RWPE2 (cell line): Measurements from ENCODE around the gene HOXC4.

Experiments used
- ATAC-seq: fragments of 200-7000 bp; cut with Tn5 transposase; 3 replicates; pipeline ENCODE4 v1.9.1; 2021; ENCODE audit warnings: low read depth
- DNase-seq: peaks from one replicate; pipeline ENCODE4 v3.0.0-alpha.2; 2020; ENCODE audit warnings: low spot score
- H3K27ac ChIP-seq: fragments of 450-650 bp; 2 replicates; pipeline ENCODE4 v1.5.1; 2017; ENCODE audit warnings: mild to moderate bottlenecking; ENCODE audit not compliant: poor library complexity, severe bottlenecking
- H3K27me3 ChIP-seq: fragments of 250-450 bp; sonication (Bioruptor Pico); 2 replicates; pipeline ENCODE4 v1.5.1; 2021; ENCODE audit warnings: mild to moderate bottlenecking, moderate library complexity; ENCODE audit not compliant: insufficient read depth, poor library complexity, severe bottlenecking
- H3K36me3 ChIP-seq: fragments of 250-450 bp; sonication (Bioruptor Pico); 2 replicates; pipeline ENCODE4 v1.5.1; 2020; ENCODE audit warnings: low read depth, mild to moderate bottlenecking, moderate library complexity
- H3K4me1 ChIP-seq: fragments of 250-450 bp; sonication (Bioruptor Pico); 2 replicates; pipeline ENCODE4 v1.5.1; 2021; ENCODE audit warnings: mild to moderate bottlenecking, moderate library complexity; ENCODE audit not compliant: insufficient read depth, poor library complexity, severe bottlenecking
- H3K4me3 ChIP-seq: fragments of 250-450 bp; sonication (Bioruptor Pico); 2 replicates; pipeline ENCODE4 v1.5.1; 2021; ENCODE audit warnings: mild to moderate bottlenecking, moderate library complexity; ENCODE audit not compliant: severe bottlenecking
- H3K9me3 ChIP-seq: fragments of 250-450 bp; sonication (Bioruptor Pico); 2 replicates; pipeline ENCODE4 v1.5.1; 2021; ENCODE audit warnings: mild to moderate bottlenecking, moderate library complexity; ENCODE audit not compliant: severe bottlenecking
- CTCF ChIP-seq: fragments of 450-650 bp; IDR thresholded peaks from one replicate; pipeline ENCODE4 v1.5.1; 2017; ENCODE audit warnings: mild to moderate bottlenecking, moderate library complexity; ENCODE audit not compliant: poor library complexity, severe bottlenecking

The HOXC4 gene

DNA sequence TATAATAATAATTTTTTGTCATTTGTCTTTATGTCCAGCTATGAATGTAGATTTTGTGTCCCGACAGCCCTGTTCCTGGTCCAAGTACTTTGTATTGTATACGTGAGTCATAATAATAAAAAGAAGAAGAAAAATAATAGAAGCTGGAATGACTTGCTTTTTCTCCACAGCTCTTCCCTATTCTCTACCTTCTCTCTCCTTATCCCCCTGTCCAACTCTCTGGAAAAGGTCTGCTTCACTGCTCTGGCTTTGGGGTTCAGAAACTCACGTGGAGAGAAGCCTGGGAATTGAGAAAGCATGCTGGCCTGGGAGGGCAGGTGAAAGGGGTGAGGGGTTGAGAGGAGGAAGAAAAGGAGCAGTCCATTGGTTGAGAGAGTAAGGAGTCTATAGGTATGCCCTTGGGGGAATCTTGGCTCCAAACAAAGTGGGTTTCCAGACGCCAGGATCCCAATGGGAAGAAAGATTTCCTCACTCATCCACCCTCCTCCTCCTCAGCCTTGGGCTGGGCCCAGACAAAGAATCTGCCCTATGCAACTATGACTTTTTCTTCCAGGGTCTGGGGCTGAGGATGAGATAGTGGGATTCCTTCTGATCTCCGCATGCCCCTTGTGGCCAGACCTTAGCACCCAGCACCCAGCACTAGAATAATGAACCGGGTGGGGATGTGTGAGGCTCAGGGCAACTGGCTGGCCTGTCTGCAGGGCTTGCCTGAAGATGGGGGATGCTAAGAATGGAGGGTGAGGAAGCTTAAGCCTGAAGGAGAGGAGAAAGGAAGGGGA is 40.8 kb upstream of the HOXC4 start:
- Histone ChIP-seq H3K27ac (no peak overlapping the region), H3K9me3 (no peaks in the 10 kb centered on the region), H3K27me3 (peaks cover 91% of the 10 kb centered on the region), H3K4me3 (no peak overlapping the region), H3K36me3 (no peaks in the 10 kb centered on the region), H3K4me1 (no peaks in the 10 kb centered on the region)
- DNase-seq: no peak
- ATAC-seq: no peak
- TF ChIP-seq CTCF: no peak

DNA sequence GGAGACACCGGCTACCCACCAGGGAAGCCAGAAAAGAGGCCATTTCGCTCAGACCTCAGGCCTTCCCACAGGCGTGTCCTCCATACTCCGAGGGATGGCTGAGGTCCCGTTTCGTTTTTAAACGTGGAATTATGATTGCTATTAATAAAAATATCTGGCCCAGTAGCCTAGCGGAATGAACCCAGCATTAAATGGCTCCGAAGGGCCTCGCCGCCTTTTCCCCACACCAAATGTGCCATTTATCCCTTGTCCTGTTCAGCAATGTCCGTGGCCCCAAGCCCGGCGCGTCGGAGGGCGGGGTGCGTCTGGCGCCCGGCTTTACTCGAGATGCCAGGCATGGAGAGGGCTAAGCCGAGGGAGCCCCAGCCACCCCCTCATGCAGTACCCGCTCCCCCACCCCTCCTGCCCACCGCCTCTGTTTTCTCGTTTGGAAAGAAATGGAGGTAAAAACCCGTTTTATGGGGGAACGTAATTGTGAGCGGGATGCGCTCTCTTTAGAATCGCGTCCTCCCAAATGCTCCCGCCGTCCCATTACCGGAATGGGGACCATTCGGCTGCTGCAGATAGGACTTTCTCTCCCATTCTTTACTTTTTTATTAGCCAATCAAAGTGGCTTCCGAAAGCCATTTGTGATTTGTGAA is 39.1 kb upstream of the HOXC4 start:
- H3K27ac ChIP-seq: no peak overlapping the region
- ATAC-seq (no peak), DNase-seq (no peak)
- peak overlapping the region; percentile 11 for H3K4me3 ChIP-seq
- no peaks in the 10 kb centered on the region for H3K4me1 ChIP-seq
- no peaks in the 10 kb centered on the region for H3K36me3 ChIP-seq
- H3K27me3 ChIP-seq: peaks cover 82% of the 10 kb centered on the region
- TF ChIP-seq CTCF: no peak
- no peaks in the 10 kb centered on the region for H3K9me3 ChIP-seq

DNA sequence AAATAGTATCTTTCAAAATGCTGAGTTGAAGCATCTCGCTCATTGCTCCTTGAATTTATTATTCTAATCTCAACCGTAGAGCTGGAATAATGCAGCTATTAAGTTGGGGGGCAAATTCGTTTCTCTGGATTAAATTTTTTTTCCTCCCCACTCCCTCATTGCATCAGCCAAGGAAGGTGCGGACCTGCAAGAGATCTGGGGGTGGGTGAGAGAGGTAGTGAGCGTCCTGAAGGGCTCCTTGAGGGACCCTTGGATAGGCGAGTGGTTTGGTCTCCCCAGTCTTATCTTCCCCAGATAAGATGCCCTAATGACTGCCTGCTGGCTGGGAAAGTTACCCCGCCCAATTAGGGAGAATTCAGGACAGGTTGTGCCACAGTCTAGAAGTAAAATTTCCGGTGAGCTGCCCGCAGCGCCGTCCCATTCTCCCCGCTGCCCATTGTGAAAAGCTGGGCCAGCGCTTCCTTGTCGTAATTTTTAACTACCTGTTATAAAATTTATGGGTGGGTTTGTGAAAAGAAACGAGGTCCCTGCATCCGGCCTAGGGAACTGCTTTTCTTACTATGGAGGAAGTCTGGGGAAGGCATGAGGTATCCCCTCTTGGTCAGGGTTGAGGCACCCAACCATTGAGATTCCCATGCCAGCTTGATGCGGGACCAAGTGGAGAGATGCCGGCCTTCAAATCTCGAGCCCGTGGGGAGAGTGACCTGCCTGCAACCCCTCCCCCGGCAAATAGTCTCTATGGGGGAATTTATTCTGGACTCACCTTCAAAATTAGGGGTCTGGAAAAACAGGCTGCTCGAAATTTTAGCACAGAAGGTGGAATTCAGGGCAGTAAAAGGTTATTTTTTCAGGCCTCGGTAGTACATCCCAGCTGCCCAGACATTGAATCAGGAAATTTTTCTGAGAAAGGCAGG is 38.4 kb upstream of the HOXC4 start:
- no peaks in the 10 kb centered on the region for H3K4me1 ChIP-seq
- H3K36me3 ChIP-seq: no peaks in the 10 kb centered on the region
- H3K27ac ChIP-seq: no peak overlapping the region
- TF ChIP-seq CTCF: no peak
- H3K9me3 ChIP-seq: no peaks in the 10 kb centered on the region
- peaks cover 77% of the 10 kb centered on the region for H3K27me3 ChIP-seq
- no peak overlapping the region for H3K4me3 ChIP-seq
- DNase-seq (no peak), ATAC-seq (no peak)

- Histone ChIP-seq H3K4me1 (no peaks in the 10 kb centered on the region), H3K4me3 (peak overlapping the region; percentile 44), H3K9me3 (no peaks in the 10 kb centered on the region), H3K27ac (peak overlapping the region; percentile 31), H3K27me3 (peaks cover 76% of the 10 kb centered on the region), H3K36me3 (no peaks in the 10 kb centered on the region)
- no peak for TF ChIP-seq CTCF
- DNase-seq: no peak
- ATAC-seq: no peak
Observed at GRCh38 chr12:54016051-54016450, 37.6 kb upstream of the HOXC4 start.
